Aorta (tissue), 5 donors: ENCODE results near the gene APOL6. TPM values are rescaled to one million over a fixed set of nuclear protein-coding genes. Genes with fewer than 3 reads are reported as not detected.

Source experiments
- ATAC-seq: fragments of 200-7000 bp; cut with Tn5 transposase; one replicate; pipeline ENCODE4 v1.9.1; 2022; ENCODE audit warnings: moderate library complexity; ENCODE audit not compliant: low FRiP score
- DNase-seq, 2 donors: peaks; one replicate each; pipeline ENCODE4 v3.0.0-alpha.2; 2020
- H3K27ac ChIP-seq, 2 donors: one replicate each; pipeline ENCODE4 v1.5.1; 2013; ENCODE audit warnings: low read length in 2 of 2, mild to moderate bottlenecking in 2 of 2, moderate library complexity in 2 of 2, control low read depth in 1 of 2, inconsistent platforms in 1 of 2, low read depth in 1 of 2
- H3K27me3 ChIP-seq, 2 donors: one replicate each; pipeline ENCODE4 v1.6.1; 2013; ENCODE audit warnings: control low read depth in 1 of 2, low read length in 1 of 2, mild to moderate bottlenecking in 1 of 2, moderate library complexity in 1 of 2; ENCODE audit not compliant: insufficient read depth in 2 of 2, control insufficient read depth in 1 of 2
- H3K36me3 ChIP-seq, 2 donors: one replicate each; pipeline ENCODE4 v1.6.1; 2013; ENCODE audit warnings: control low read depth in 1 of 2, low read length in 1 of 2, mild to moderate bottlenecking in 1 of 2; ENCODE audit not compliant: insufficient read depth in 2 of 2, control insufficient read depth in 1 of 2
- H3K4me1 ChIP-seq, 2 donors: one replicate each; pipeline ENCODE4 v1.6.1; 2013; ENCODE audit warnings: low read length in 2 of 2, control low read depth in 1 of 2, mild to moderate bottlenecking in 1 of 2, moderate library complexity in 1 of 2; ENCODE audit not compliant: insufficient read depth in 2 of 2, control insufficient read depth in 1 of 2
- H3K4me3 ChIP-seq, 2 donors: one replicate each; pipeline ENCODE4 v1.5.1; 2013; ENCODE audit warnings: low read length in 2 of 2, control low read depth in 1 of 2, mild to moderate bottlenecking in 1 of 2
- H3K9me3 ChIP-seq: one replicate; pipeline ENCODE4 v1.6.1; 2013; ENCODE audit warnings: mild to moderate bottlenecking, low read length; ENCODE audit not compliant: control insufficient read depth
- WGBS, 2 donors: extraction: QIAGEN DNeasy Blood & Tissue Kit; methylation state at CpG; one replicate each; pipeline ENCODE4 v1.1.7; 2013; 5-methylcytosine and 5-hydroxymethylcytosine counted together
- intact Hi-C, 2 donors: fragments of 100-400 bp; cut with DNase I; formaldehyde crosslinking; loops; one replicate each; pipeline versions ENCODE4 v1.14.2 to v1.15.0; 2022
- polyA plus RNA-seq, 2 donors: library from polyadenylated mRNA; stranded (reverse); fragments of 200-250 nt; gene quantifications; one replicate each; pipeline ENCODE4 v1.2.3, GENCODE V29; 2013
- total RNA-seq, 2 donors: library from RNA; stranded (reverse); fragmentation: NEBNext Ultra II Directional; extraction: Animal tissue kit (Norgen Biotek cat#: 25700); gene quantifications; one replicate each; pipeline ENCODE4 v1.2.1, GENCODE V29; 2021
- donor health status: healthy with polysubstance abuse.
- donor health status: Bipolar disorder and iron deficiency.
- donor health status: DM: no; HTN: no; CAD: no.
- donor health status: DM: no; HTN: no; CAD: no.
- donor health status: DM: yes; HTN: yes; CAD: no.

The APOL6 gene
- total and polyA plus RNA-seq, 4 donors: 5.0 to 19.0 (median 10.4) TPM

DNA sequence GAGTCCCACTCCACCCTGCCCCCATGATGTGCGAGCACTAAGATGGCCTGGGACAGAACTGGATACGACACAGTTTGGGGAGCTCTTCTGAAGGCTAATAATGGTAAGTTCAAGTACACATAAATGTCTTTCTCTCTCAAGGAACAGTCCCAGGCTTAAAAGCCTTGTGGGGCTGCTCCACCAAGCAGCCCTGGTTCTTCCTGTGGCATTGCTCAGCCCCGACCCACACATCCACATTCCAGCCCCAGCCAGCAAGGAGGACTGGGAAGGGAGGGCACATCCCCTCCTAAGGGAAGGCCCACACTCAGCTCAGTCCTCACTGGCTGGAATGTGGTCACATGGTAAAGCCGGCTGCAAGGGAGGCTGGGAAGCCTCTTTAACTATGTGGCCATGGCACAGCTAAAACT is 17.9 kb upstream of the APOL6 start:
- ATAC-seq (no peak), DNase-seq (peak in 1 of 2 donors; percentile 70)
- H3K4me3 ChIP-seq: no peak overlapping the region
- intact Hi-C loops: loop anchor here in 1 of 2 donors (10.0 kb wide), 1 partner anchor 214 kb away; no protein-coding TSS in a partner anchor
- no peaks in the 10 kb centered on the region for H3K9me3 ChIP-seq
- no peaks in the 10 kb centered on the region for H3K27me3 ChIP-seq
- H3K36me3 ChIP-seq: no peaks in the 10 kb centered on the region
- H3K4me1 ChIP-seq: no peaks in the 10 kb centered on the region
- 69 to 78% methylated on average over 3 to 4 of the region's 4 CpGs for WGBS, 2 donors
- H3K27ac ChIP-seq: no peak overlapping the region

DNA sequence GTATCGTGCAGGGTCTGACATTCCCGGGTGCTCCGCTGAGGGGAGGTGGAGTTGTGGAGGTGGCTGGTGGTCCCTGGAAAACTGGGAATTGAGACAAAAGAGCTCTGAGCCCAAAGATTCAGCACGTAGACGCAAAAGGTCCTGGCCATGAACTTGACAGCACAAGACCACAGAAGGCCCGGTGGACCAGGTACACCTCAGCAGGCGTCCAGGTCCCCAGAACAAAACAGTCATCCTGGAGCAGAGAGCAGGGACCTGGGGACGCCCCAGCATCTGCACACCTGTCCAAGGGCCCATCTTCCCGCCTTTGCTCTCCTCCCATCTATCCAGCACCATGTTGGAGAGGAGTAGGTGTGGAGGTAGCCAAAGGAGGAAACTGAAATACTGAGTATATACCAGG is 17.4 kb upstream of the APOL6 start:
- H3K27ac ChIP-seq: no peak overlapping the region

GRCh38 chr22:35631597-35631996 is 16.6 kb upstream of the APOL6 start:
- Histone ChIP-seq H3K36me3 (no peaks in the 10 kb centered on the region), H3K9me3 (no peaks in the 10 kb centered on the region), H3K27me3 (no peaks in the 10 kb centered on the region), H3K4me3 (no peak overlapping the region), H3K27ac (no peak overlapping the region), H3K4me1 (no peaks in the 10 kb centered on the region)
- DNase-seq (no peak), ATAC-seq (no peak)
- intact Hi-C loops: loop anchor here in 1 of 2 donors (10.0 kb wide), 1 partner anchor 213 kb away; no protein-coding TSS in a partner anchor
- WGBS, 2 donors: 85 to 86% methylated on average over 5 of the region's 5 CpGs

More for the DNA sequence above, 17.4 kb upstream of the APOL6 start:
- Histone ChIP-seq H3K9me3 (no peaks in the 10 kb centered on the region), H3K27me3 (no peaks in the 10 kb centered on the region), H3K36me3 (no peaks in the 10 kb centered on the region), H3K4me3 (no peak overlapping the region), H3K4me1 (no peaks in the 10 kb centered on the region)
- peak in 1 of 2 donors; percentile 51 for DNase-seq
- WGBS, 2 donors: 96 to 98% methylated on average over 9 of the region's 9 CpGs
- intact Hi-C loops: loop anchor here in 1 of 2 donors (10.0 kb wide), 1 partner anchor 214 kb away; no protein-coding TSS in a partner anchor
- ATAC-seq: no peak

- no peaks in the 10 kb centered on the region for H3K27me3 ChIP-seq
- no peaks in the 10 kb centered on the region for H3K4me1 ChIP-seq
- no peak overlapping the region for H3K4me3 ChIP-seq
- no peaks in the 10 kb centered on the region for H3K9me3 ChIP-seq
- DNase-seq (no peak), ATAC-seq (no peak)
- H3K36me3 ChIP-seq: no peaks in the 10 kb centered on the region
- WGBS, 2 donors: 83 to 87% methylated on average over 3 of the region's 3 CpGs
- intact Hi-C loops: loop anchor here in 1 of 2 donors (10.0 kb wide), 1 partner anchor 212 kb away; no protein-coding TSS in a partner anchor
- H3K27ac ChIP-seq: no peak overlapping the region
Measured at GRCh38 chr22:35632935-35633334, 15.3 kb upstream of the APOL6 start.

GRCh38 chr22:35633520-35633919 is 14.7 kb upstream of the APOL6 start:
- no peak for DNase-seq
- Histone ChIP-seq H3K4me3 (no peak overlapping the region), H3K27me3 (no peaks in the 10 kb centered on the region), H3K36me3 (no peaks in the 10 kb centered on the region), H3K4me1 (no peaks in the 10 kb centered on the region), H3K9me3 (no peaks in the 10 kb centered on the region), H3K27ac (no peak overlapping the region)
- 92 to 93% methylated on average over 18 of the region's 18 CpGs for WGBS, 2 donors
- intact Hi-C loops: loop anchor here in 1 of 2 donors (10.0 kb wide), 1 partner anchor 211 kb away; no protein-coding TSS in a partner anchor
- ATAC-seq: no peak

DNA sequence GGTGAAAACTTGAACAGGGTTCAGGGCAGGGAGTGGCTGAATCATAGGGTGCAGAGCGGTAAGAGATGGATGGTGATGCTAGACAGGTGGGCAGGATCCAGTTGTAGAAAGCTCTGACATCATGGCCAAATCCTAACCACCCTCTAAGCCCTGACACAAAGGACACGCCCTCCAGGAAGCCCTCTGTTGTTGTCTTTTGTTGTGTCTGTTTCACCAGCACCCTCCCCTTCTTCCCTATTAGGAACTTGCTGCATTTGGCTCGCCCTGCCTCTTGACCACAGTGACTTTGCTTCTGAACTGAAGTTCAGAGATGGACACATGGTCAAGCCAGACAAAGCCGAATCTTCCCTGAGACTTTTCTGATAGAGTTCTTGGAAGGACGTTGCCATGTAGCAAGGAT is 14.2 kb upstream of the APOL6 start:
- H3K9me3 ChIP-seq: no peaks in the 10 kb centered on the region
- no peak for DNase-seq
- H3K36me3 ChIP-seq: no peaks in the 10 kb centered on the region
- H3K4me3 ChIP-seq: no peak overlapping the region
- WGBS, 2 donors: 83 to 88% methylated on average over 5 of the region's 5 CpGs
- H3K27me3 ChIP-seq: no peaks in the 10 kb centered on the region
- no peak for ATAC-seq
- H3K4me1 ChIP-seq: no peaks in the 10 kb centered on the region
- H3K27ac ChIP-seq: no peak overlapping the region
- intact Hi-C loops: loop anchor here in 1 of 2 donors (10.0 kb wide), 1 partner anchor 211 kb away; no protein-coding TSS in a partner anchor

DNA sequence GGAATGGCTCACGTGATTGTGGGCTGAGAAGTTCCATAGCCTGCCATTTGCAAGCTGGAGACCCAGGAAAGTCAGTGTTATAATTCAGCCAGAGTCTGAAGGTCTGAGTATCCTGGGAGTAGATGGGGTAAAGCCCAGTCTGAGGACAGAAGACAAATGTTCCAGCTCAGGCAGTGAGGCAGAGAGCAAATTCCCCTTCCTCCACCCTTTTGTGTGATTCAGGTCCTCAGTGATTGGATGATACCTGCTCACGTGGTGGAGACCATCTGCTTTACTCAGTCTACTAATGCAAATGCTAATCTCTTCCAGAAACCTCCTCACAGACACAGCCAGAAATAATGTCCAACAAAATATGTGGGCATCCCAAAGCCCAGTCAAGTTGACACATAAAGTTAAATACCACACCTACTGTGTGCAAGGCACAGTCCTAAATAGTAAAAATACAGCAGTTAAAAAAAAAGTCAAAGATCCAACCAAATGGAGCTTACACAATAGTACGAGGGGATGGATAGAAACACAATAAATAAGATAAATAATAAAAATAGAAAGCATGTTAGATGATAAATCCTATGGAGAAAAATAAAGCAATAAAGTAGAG is 13.2 kb upstream of the APOL6 start:
- H3K9me3 ChIP-seq: no peaks in the 10 kb centered on the region
- intact Hi-C loops: loop anchor here in 1 of 2 donors (10.0 kb wide), 1 partner anchor 210 kb away; no protein-coding TSS in a partner anchor
- H3K27ac ChIP-seq: no peak overlapping the region
- 90 to 94% methylated on average over 3 of the region's 3 CpGs for WGBS, 2 donors
- DNase-seq: no peak
- H3K4me3 ChIP-seq: no peak overlapping the region
- no peak for ATAC-seq
- no peaks in the 10 kb centered on the region for H3K36me3 ChIP-seq
- H3K27me3 ChIP-seq: no peaks in the 10 kb centered on the region
- H3K4me1 ChIP-seq: no peaks in the 10 kb centered on the region

DNA sequence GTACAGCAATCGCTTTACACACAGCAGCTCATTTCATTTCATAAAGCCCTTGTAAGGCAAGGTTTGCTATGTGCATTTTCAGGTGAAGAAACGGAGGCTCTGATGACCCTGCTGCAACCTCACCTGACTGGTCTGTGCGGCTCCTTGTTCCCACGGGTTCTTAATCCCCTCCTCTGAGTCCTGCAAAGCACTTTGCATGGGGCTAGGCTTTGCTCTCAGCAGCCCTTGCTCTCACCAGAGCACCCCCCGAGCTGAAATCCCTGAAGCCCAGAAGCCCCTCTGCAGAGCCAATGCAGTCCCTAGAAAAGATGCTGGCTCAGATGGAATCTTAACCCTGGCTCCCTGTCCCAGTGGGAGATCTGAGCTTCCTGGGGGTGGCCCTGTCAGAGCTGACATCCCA is 11.0 kb upstream of the APOL6 start:
- no peaks in the 10 kb centered on the region for H3K9me3 ChIP-seq
- 74 to 79% methylated on average over 5 of the region's 5 CpGs for WGBS, 2 donors
- H3K36me3 ChIP-seq: no peaks in the 10 kb centered on the region
- no peak overlapping the region for H3K4me3 ChIP-seq
- no peak overlapping the region for H3K27ac ChIP-seq
- H3K27me3 ChIP-seq: no peaks in the 10 kb centered on the region
- H3K4me1 ChIP-seq: no peaks in the 10 kb centered on the region
- ATAC-seq (no peak), DNase-seq (no peak)
- intact Hi-C loops: loop anchor here in 1 of 2 donors (10.0 kb wide), 1 partner anchor 208 kb away; no protein-coding TSS in a partner anchor

GRCh38 chr22:35638001-35638400 is 10.2 kb upstream of the APOL6 start:
- Histone ChIP-seq H3K27ac (peak overlapping the region; percentile 70 to 87), H3K27me3 (no peaks in the 10 kb centered on the region), H3K4me3 (no peak overlapping the region), H3K4me1 (no peaks in the 10 kb centered on the region), H3K36me3 (no peaks in the 10 kb centered on the region), H3K9me3 (no peaks in the 10 kb centered on the region)
- 40 to 48% methylated on average over 5 of the region's 5 CpGs for WGBS, 2 donors
- intact Hi-C loops: loop anchor here in 1 of 2 donors (10.0 kb wide), 1 partner anchor 207 kb away; no protein-coding TSS in a partner anchor
- DNase-seq (no peak), ATAC-seq (no peak)
